Measurements from ENCODE around the gene ZFP64. TPM values are rescaled to one million over a fixed set of nuclear protein-coding genes. Genes with fewer than 3 reads are reported as not detected.

ZFP64 gene
- total and polyA plus RNA-seq, 2 donors from 2014 or later: 7.1 to 14.6 TPM

DNA sequence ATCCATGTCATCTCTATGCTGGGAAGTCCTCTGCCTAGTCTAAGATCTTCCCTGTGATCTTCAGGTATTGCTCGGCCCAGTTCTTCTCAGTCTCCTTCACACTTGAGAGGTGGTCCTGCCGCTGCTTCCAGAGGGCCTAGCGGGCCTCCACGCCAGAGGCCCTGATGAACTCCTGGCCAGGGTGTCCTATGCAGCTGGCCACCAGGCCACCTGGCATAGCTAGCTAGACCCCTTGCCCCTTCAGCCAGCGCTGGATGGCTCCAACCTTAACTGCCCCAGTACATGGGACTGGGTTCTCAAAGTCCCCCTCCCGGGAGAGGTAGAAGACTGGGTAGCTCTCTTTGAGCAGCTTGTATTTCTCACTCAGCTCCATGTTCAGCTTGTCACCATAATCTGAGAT, 81.1 kb downstream of the ZFP64 start:
- H3K27ac ChIP-seq (ENCODE audit: low read depth in 2 of 2, low read length in 2 of 2): no peak overlapping the region
- H3K27me3 ChIP-seq (ENCODE audit: control insufficient read depth, insufficient read depth, low read length): peaks cover 4% of the 10 kb centered on the region
- DNase-seq (no peak), FAIRE-seq (no peak)
- no peaks in the 10 kb centered on the region for H3K9me3 ChIP-seq (ENCODE audit: control insufficient read depth in 2 of 3, insufficient read depth in 1 of 3, low read length in 3 of 3)
- no peak overlapping the region for H3K9ac ChIP-seq (ENCODE audit: low read length in 3 of 3)
- H3K36me3 ChIP-seq (ENCODE audit: control insufficient read depth in 2 of 3, insufficient read depth in 3 of 3, low read length in 3 of 3): no peaks in the 10 kb centered on the region
- H3K4me1 ChIP-seq (ENCODE audit: control insufficient read depth in 2 of 3, insufficient read depth in 2 of 3, low read depth in 1 of 3, low read length in 3 of 3): no peaks in the 10 kb centered on the region
- TF ChIP-seq, protein P1, sequence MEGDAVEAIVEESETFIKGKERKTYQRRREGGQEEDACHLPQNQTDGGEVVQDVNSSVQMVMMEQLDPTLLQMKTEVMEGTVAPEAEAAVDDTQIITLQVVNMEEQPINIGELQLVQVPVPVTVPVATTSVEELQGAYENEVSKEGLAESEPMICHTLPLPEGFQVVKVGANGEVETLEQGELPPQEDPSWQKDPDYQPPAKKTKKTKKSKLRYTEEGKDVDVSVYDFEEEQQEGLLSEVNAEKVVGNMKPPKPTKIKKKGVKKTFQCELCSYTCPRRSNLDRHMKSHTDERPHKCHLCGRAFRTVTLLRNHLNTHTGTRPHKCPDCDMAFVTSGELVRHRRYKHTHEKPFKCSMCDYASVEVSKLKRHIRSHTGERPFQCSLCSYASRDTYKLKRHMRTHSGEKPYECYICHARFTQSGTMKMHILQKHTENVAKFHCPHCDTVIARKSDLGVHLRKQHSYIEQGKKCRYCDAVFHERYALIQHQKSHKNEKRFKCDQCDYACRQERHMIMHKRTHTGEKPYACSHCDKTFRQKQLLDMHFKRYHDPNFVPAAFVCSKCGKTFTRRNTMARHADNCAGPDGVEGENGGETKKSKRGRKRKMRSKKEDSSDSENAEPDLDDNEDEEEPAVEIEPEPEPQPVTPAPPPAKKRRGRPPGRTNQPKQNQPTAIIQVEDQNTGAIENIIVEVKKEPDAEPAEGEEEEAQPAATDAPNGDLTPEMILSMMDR (IDR thresholded peaks at IDR 0.05; ENCODE audit: borderline replicate concordance, extremely low read depth, insufficient read depth): no peak
- intact Hi-C loops (cut with DNase I): no loop called here
- no peak overlapping the region for H3K4me3 ChIP-seq (ENCODE audit: low read length in 3 of 3)

DNA sequence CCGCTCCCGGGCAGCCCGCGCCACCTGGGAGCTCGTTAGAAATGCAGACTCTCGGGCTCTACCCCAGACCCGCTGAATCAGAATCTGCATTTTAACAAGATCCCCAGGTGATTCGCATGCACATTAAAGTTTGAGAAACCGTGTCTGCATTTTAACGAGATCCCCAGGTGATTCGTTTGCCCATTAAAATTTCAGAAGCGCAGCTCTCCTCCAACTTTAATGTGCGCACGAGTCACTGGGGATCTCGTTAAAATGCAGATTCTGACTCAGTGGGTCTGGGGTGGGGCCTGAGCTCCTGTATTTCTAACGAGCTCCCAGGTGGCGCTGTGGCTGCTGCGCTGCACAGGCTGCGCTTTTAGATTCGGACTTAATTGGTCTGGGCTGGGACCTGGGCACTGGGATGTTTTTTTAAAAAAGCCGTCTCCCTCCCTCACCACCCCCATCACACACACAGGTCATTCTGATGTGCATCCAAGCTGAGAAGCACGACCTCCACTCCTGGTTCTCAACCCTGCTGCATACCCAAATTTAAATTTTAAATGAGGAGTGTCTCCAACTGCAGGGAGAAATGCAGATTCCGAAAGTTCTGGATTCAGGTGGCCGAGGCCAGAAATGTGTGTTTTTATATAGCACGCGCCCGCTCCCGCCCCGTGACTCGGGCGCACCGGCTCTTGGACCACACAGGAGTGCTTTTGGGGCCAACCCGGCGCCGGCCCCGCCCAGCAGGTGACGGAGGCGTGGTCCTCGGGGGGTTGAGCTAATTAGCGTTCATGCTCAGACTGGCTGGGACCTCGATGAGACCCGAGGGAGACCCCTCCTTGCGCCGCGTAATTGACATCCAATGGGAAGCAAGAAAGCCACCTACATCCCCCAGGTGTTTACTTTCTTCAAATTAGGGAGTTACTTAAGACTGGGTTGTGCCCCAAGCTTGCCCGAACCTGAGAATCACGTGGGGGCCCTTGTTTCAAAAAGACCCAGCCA, 85.8 kb downstream of the ZFP64 start:
- intact Hi-C loops (cut with DNase I): no loop called here
- Histone ChIP-seq H3K9ac (ENCODE audit: low read length in 3 of 3) (no peak overlapping the region), H3K9me3 (ENCODE audit: control insufficient read depth in 2 of 3, insufficient read depth in 1 of 3, low read length in 3 of 3) (no peaks in the 10 kb centered on the region), H3K36me3 (ENCODE audit: control insufficient read depth in 2 of 3, insufficient read depth in 3 of 3, low read length in 3 of 3) (no peaks in the 10 kb centered on the region), H3K27ac (ENCODE audit: low read depth in 2 of 2, low read length in 2 of 2) (no peak overlapping the region), H3K27me3 (ENCODE audit: control insufficient read depth, insufficient read depth, low read length) (peaks cover 4% of the 10 kb centered on the region), H3K4me3 (ENCODE audit: low read length in 3 of 3) (peak overlapping the region; percentile 42 to 60 (median 51)), H3K4me1 (ENCODE audit: control insufficient read depth in 2 of 3, insufficient read depth in 2 of 3, low read depth in 1 of 3, low read length in 3 of 3) (peaks cover 0 to 5% (median 0%) of the 10 kb centered on the region in 3 donors)
- DNase-seq: peak in 4 of 5 donors; percentile 65 to 76 (median 66)
- FAIRE-seq: no peak
- TF ChIP-seq, protein P1 (IDR thresholded peaks at IDR 0.05; ENCODE audit: borderline replicate concordance, extremely low read depth, insufficient read depth): no peak

DNA sequence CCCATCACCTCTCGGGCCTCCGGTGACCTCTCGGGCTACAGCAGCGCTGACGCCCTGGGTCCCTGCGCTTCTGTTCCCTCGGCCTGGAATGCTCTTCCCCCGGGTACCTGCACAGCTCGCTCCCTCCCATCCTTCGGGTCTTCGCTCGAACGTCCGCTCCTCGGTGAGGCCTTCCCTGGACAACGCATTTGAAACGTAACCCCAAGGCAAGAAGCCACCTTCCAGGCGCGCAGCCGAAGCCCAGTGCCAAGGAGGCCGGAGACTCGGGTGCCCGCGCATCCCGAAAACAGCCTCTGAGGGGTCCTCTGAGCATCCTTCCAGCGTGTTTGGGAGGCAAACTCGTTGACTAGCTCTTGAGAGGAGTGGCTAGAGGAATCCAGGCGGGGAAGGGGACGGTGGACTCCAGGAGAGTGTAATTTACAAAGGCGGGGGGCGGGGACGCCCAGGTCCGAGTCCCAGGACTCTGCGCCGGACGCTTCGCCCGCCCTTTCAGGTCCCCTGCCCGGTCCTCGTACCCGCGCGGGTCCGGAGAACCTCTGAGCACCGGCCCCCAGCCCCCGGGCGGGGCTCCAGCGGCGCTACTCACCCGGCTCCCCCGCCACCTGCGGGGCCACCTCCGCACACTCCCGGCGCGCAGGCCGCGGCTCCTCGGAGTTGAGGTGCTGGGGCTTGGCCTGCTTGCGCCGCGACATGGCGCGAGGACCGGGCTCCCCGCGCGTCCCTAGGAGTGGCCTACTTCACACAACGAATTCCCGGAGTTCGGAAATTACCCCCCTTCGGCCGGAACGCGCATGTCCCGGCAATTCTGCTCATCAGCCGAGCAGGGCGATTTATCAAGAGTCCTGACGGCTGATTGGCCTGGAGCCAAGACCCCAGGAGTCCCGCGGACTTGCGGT, 86.8 kb downstream of the ZFP64 start:
- Histone ChIP-seq H3K9me3 (ENCODE audit: control insufficient read depth in 2 of 3, insufficient read depth in 1 of 3, low read length in 3 of 3) (no peaks in the 10 kb centered on the region), H3K4me3 (ENCODE audit: low read length in 3 of 3) (peak overlapping the region; percentile 33 to 60 (median 44)), H3K27ac (ENCODE audit: low read depth in 2 of 2, low read length in 2 of 2) (no peak overlapping the region), H3K4me1 (ENCODE audit: control insufficient read depth in 2 of 3, insufficient read depth in 2 of 3, low read depth in 1 of 3, low read length in 3 of 3) (peaks cover 0 to 5% (median 0%) of the 10 kb centered on the region in 3 donors), H3K36me3 (ENCODE audit: control insufficient read depth in 2 of 3, insufficient read depth in 3 of 3, low read length in 3 of 3) (no peaks in the 10 kb centered on the region), H3K9ac (ENCODE audit: low read length in 3 of 3) (no peak overlapping the region), H3K27me3 (ENCODE audit: control insufficient read depth, insufficient read depth, low read length) (peaks cover 4% of the 10 kb centered on the region)
- intact Hi-C loops (cut with DNase I): no loop called here
- no peak for FAIRE-seq
- TF ChIP-seq, protein P1 (IDR thresholded peaks at IDR 0.05; ENCODE audit: borderline replicate concordance, extremely low read depth, insufficient read depth): no peak
- DNase-seq: peak; percentile 67 to 85 (median 77)

Data from kidney (tissue), 14 donors.